Common myeloid progenitor, CD34-positive (primary cell): ENCODE measurements around the gene QPCT.

Experiments
- CTCF ChIA-PET: fragments of 350-600 bp; sonication (Branson Sonifier 250); formaldehyde crosslinking; loops from one replicate; lab custom pipeline; 2021; ENCODE audit warnings: antibody characterized with exemption; lab: Charles Lee
- POLR2A ChIA-PET: fragments of 350-600 bp; sonication (Branson Sonifier 250); formaldehyde crosslinking; loops from one replicate; lab custom pipeline; 2021; ENCODE audit warnings: antibody characterized with exemption; lab: Charles Lee
- DNase-seq, 3 donors: peaks; one replicate each; pipeline versions ENCODE4 v3.0.0 to v3.0.0-alpha.2; 2013
- H3K27ac ChIP-seq, 2 experiments: 1 replicate in 1 of 2; 2 replicates in 1 of 2; pipeline ENCODE4 v1.7.0; 2013; ENCODE audit warnings: inconsistent platforms in 2 of 2, low read length in 2 of 2, mild to moderate bottlenecking in 2 of 2, low read depth in 1 of 2, moderate library complexity in 1 of 2; ENCODE audit not compliant: severe bottlenecking in 2 of 2, insufficient read depth in 1 of 2, poor library complexity in 1 of 2
- H3K27me3 ChIP-seq, 5 experiments: replicated peaks in 2 of 5; 1 replicate in 3 of 5; 2 replicates in 2 of 5; pipeline versions ENCODE4 v1.6.1 to v1.7.0; 2013; ENCODE audit warnings: low read length in 4 of 5, mild to moderate bottlenecking in 2 of 5, moderate library complexity in 2 of 5, inconsistent platforms in 1 of 5; ENCODE audit not compliant: insufficient read depth in 5 of 5, control insufficient read depth in 4 of 5
- H3K36me3 ChIP-seq, 4 experiments: 1 replicate in 2 of 4; 2 replicates in 2 of 4; pipeline versions ENCODE4 v1.6.1 to v1.7.0; 2013; ENCODE audit warnings: low read length in 3 of 4, control low read depth in 1 of 4, mild to moderate bottlenecking in 1 of 4; ENCODE audit not compliant: control insufficient read depth in 4 of 4, insufficient read depth in 4 of 4
- H3K4me1 ChIP-seq, 4 experiments: 1 replicate in 3 of 4; 2 replicates in 1 of 4; pipeline versions ENCODE4 v1.6.1 to v1.7.1; 2013; ENCODE audit warnings: low read length in 3 of 4, mild to moderate bottlenecking in 3 of 4, control low read depth in 1 of 4, inconsistent platforms in 1 of 4, moderate library complexity in 1 of 4; ENCODE audit not compliant: control insufficient read depth in 4 of 4, insufficient read depth in 4 of 4; ENCODE audit errors: control extremely low read depth in 1 of 4
- H3K4me3 ChIP-seq, 7 experiments: 1 replicate in 4 of 7; 2 replicates in 3 of 7; pipeline versions ENCODE4 v1.5.1 to v1.7.0; 2013; ENCODE audit warnings: mild to moderate bottlenecking in 7 of 7, low read length in 6 of 7, moderate library complexity in 6 of 7, inconsistent platforms in 2 of 7, low read depth in 2 of 7, control low read depth in 1 of 7; ENCODE audit not compliant: insufficient read depth in 4 of 7, control insufficient read depth in 1 of 7; ENCODE audit errors: extremely low read depth in 1 of 7
- H3K9me3 ChIP-seq, 5 experiments: 1 replicate in 4 of 5; 2 replicates in 1 of 5; pipeline versions ENCODE4 v1.6.1 to v1.7.1; 2013; ENCODE audit warnings: low read length in 4 of 5, mild to moderate bottlenecking in 2 of 5, inconsistent platforms in 1 of 5, low read depth in 1 of 5, moderate library complexity in 1 of 5; ENCODE audit not compliant: control insufficient read depth in 4 of 5, insufficient read depth in 2 of 5; ENCODE audit errors: control extremely low read depth in 1 of 5
- WGBS: methylation state at CpG from one replicate; pipeline ENCODE4 v1.1.5; 2013; ENCODE audit not compliant: insufficient coverage; 5-methylcytosine and 5-hydroxymethylcytosine counted together

QPCT gene

GRCh38 chr2:37387148-37387835 is 42.9 kb downstream of the QPCT start:
- no peak overlapping the region for H3K27ac ChIP-seq
- H3K36me3 ChIP-seq: no peaks in the 10 kb centered on the region
- 100% methylated on average over 2 of the region's 5 CpGs for WGBS
- POLR2A ChIA-PET: no interaction called here
- no peaks in the 10 kb centered on the region for H3K27me3 ChIP-seq
- CTCF ChIA-PET: interaction anchor here (1.0 to 2.2 kb wide), 3 partner anchors 8 to 490 kb away, joined by 3 to 7 read pairs (median 3); no protein-coding TSS in a partner anchor
- no peak overlapping the region for H3K4me3 ChIP-seq
- no peak for DNase-seq
- peaks cover 12 to 23% (median 15%) of the 10 kb centered on the region in 4 experiments for H3K4me1 ChIP-seq
- H3K9me3 ChIP-seq: no peaks in the 10 kb centered on the region

- Histone ChIP-seq H3K9me3 (no peaks in the 10 kb centered on the region), H3K4me1 (peaks cover 12 to 23% (median 15%) of the 10 kb centered on the region in 4 experiments), H3K27me3 (no peaks in the 10 kb centered on the region), H3K4me3 (no peak overlapping the region), H3K36me3 (no peaks in the 10 kb centered on the region), H3K27ac (no peak overlapping the region)
- WGBS: 100% methylated on average over 1 of the region's 2 CpGs
- POLR2A ChIA-PET: no interaction called here
- no peak for DNase-seq
- CTCF ChIA-PET: interaction anchor here (1.1 to 2.2 kb wide), 2 partner anchors 8 to 489 kb away, joined by 3 to 7 read pairs; no protein-coding TSS in a partner anchor
These were observed 43.6 kb downstream of the QPCT start for GRCh38 chr2:37388074-37388473.

GRCh38 chr2:37389395-37389794 is 45.0 kb downstream of the QPCT start:
- POLR2A ChIA-PET: no interaction called here
- CTCF ChIA-PET: interaction anchor here (1.1 to 1.9 kb wide), 7 partner anchors 10 to 497 kb away, joined by 3 to 9 read pairs (median 3); partner anchors contain the start of gene PRKD3
- Histone ChIP-seq H3K4me1 (peaks cover 12 to 30% (median 15%) of the 10 kb centered on the region in 4 experiments), H3K27ac (no peak overlapping the region), H3K36me3 (no peaks in the 10 kb centered on the region), H3K27me3 (no peaks in the 10 kb centered on the region), H3K9me3 (no peaks in the 10 kb centered on the region), H3K4me3 (no peak overlapping the region)
- DNase-seq: no peak

- no peaks in the 10 kb centered on the region for H3K9me3 ChIP-seq
- POLR2A ChIA-PET: interaction anchor here (0.6 to 1.4 kb wide), 2 partner anchors 12 to 152 kb away, joined by 3 read pairs; no protein-coding TSS in a partner anchor
These were observed 45.7 kb downstream of the QPCT start for GRCh38 chr2:37389989-37390765.

GRCh38 chr2:37390777-37391176 is 46.3 kb downstream of the QPCT start:
- H3K36me3 ChIP-seq: no peaks in the 10 kb centered on the region
- ChIA-PET POLR2A (interaction anchor here (0.6 to 1.4 kb wide), 2 partner anchors 13 to 152 kb away, joined by 3 read pairs; no protein-coding TSS in a partner anchor), CTCF (interaction anchor here (1.0 to 1.9 kb wide), 7 partner anchors 16 to 887 kb away, joined by 3 to 9 read pairs (median 4); no protein-coding TSS in a partner anchor)
- no peaks in the 10 kb centered on the region for H3K9me3 ChIP-seq
- H3K4me3 ChIP-seq: no peak overlapping the region
- no CpG with 5 or more reads among the region's 2 CpGs for WGBS
- no peaks in the 10 kb centered on the region for H3K27me3 ChIP-seq
- DNase-seq: no peak
- no peak overlapping the region for H3K27ac ChIP-seq
- H3K4me1 ChIP-seq: peaks cover 12 to 38% (median 15%) of the 10 kb centered on the region in 4 experiments

More at GRCh38 chr2:37389989-37390765, 45.7 kb downstream of the QPCT start:
- peak overlapping the region in 1 of 7 experiments; percentile 3 for H3K4me3 ChIP-seq
- H3K27ac ChIP-seq: no peak overlapping the region
- peaks cover 12 to 38% (median 15%) of the 10 kb centered on the region in 4 experiments for H3K4me1 ChIP-seq
- DNase-seq: peak; percentile 67 to 93 (median 91)
- 40% methylated on average over 5 of the region's 5 CpGs for WGBS
- H3K27me3 ChIP-seq: no peaks in the 10 kb centered on the region
- no peaks in the 10 kb centered on the region for H3K36me3 ChIP-seq
- CTCF ChIA-PET: interaction anchor here (1.0 to 1.9 kb wide), 12 partner anchors 11 to 887 kb away, joined by 3 to 9 read pairs (median 4); partner anchors contain the start of gene PRKD3

GRCh38 chr2:37391711-37392110 is 47.3 kb downstream of the QPCT start:
- Histone ChIP-seq H3K4me3 (no peak overlapping the region), H3K36me3 (no peaks in the 10 kb centered on the region), H3K4me1 (peaks cover 12 to 38% (median 15%) of the 10 kb centered on the region in 4 experiments), H3K27ac (no peak overlapping the region), H3K9me3 (no peaks in the 10 kb centered on the region), H3K27me3 (no peaks in the 10 kb centered on the region)
- WGBS: 94% methylated on average over 7 of the region's 8 CpGs
- DNase-seq: no peak
- CTCF ChIA-PET: interaction anchor here (1.1 to 1.9 kb wide), 5 partner anchors 42 to 486 kb away, joined by 3 to 5 read pairs (median 4); no protein-coding TSS in a partner anchor
- POLR2A ChIA-PET: no interaction called here
